PC-3 (cell line): ENCODE measurements around the gene ESPNL. TPM values are rescaled to one million over a fixed set of nuclear protein-coding genes. Genes with fewer than 3 reads are reported as not detected.
"Not testable (repeated sequence)": the region's sequence is repeated elsewhere in the genome, so short reads cannot be mapped to it uniquely, and the experiment has no call there.

Source experiments
- ATAC-seq: fragments of 200-7000 bp; cut with Tn5 transposase; 2 replicates; pipeline ENCODE4 v1.9.1; 2020; ENCODE audit warnings: mild to moderate bottlenecking, moderate library complexity
- BruUV-seq: library from RNA; stranded (reverse); fragments of 400-500 nt; replicated peaks from 2 replicates; lab custom pipeline; 2021; lab: Mats Ljungman, UMichigan
- CTCF ChIA-PET: fragments of 300-600 bp; sonication (Branson Sonifier 250); formaldehyde crosslinking; loops from one replicate; lab custom pipeline; 2022; ENCODE audit warnings: antibody characterized with exemption; lab: Charles Lee
- POLR2A ChIA-PET: fragments of 300-600 bp; sonication (Branson Sonifier 250); formaldehyde crosslinking; loops from one replicate; lab custom pipeline; 2022; ENCODE audit warnings: antibody characterized with exemption; ENCODE audit not compliant: unreplicated experiment; lab: Charles Lee
- DNase-seq: peaks from one replicate; pipeline ENCODE4 v3.0.0-alpha.2; 2015
- H2AFZ ChIP-seq: fragments of 300-600 bp; sonication (generic); 2 replicates; pipeline ENCODE4 v1.6.0; 2016; ENCODE audit warnings: antibody characterized with exemption, low read length
- H3F3A ChIP-seq: fragments of 300-600 bp; sonication (generic); one replicate; pipeline ENCODE4 v1.6.0; 2017; ENCODE audit warnings: antibody characterized with exemption, low read length, control low read depth, mild to moderate bottlenecking; ENCODE audit not compliant: unreplicated experiment
- H3K27ac ChIP-seq: fragments of 300-600 bp; sonication (generic); 2 replicates; pipeline ENCODE4 v1.5.1; 2016; ENCODE audit warnings: mild to moderate bottlenecking, low read length
- H3K27me3 ChIP-seq: fragments of 300-600 bp; sonication (generic); 2 replicates; pipeline ENCODE4 v1.6.1; 2016; ENCODE audit warnings: low read length, mixed read lengths
- H3K36me3 ChIP-seq: fragments of 300-600 bp; sonication (generic); 2 replicates; pipeline ENCODE4 v1.6.1; 2016; ENCODE audit warnings: low read depth, mixed run types, low read length, mixed read lengths
- H3K4me1 ChIP-seq: fragments of 300-600 bp; sonication (generic); 2 replicates; pipeline ENCODE4 v1.5.1; 2016; ENCODE audit warnings: low read length; ENCODE audit not compliant: insufficient read depth
- H3K4me2 ChIP-seq: fragments of 300-600 bp; sonication (generic); 2 replicates; pipeline ENCODE4 v1.6.0; 2016; ENCODE audit warnings: low read length
- H3K4me3 ChIP-seq: fragments of 300-600 bp; sonication (generic); 2 replicates; pipeline ENCODE4 v1.5.1; 2016; ENCODE audit warnings: mild to moderate bottlenecking, low read length, mixed read lengths
- H3K79me2 ChIP-seq: fragments of 300-600 bp; sonication (generic); 2 replicates; pipeline ENCODE4 v1.6.1; 2017; ENCODE audit warnings: low read length, mixed read lengths
- H3K9ac ChIP-seq: fragments of 300-600 bp; sonication (generic); 2 replicates; pipeline ENCODE4 v1.6.0; 2016; ENCODE audit warnings: mild to moderate bottlenecking, low read length
- H3K9me2 ChIP-seq: fragments of 300-600 bp; sonication (generic); replicated peaks from 2 replicates; pipeline ENCODE4 v1.6.1; 2016; ENCODE audit warnings: mixed run types, low read length, mixed read lengths
- H3K9me3 ChIP-seq: fragments of 300-600 bp; sonication (generic); 2 replicates; pipeline ENCODE4 v1.6.1; 2016; ENCODE audit warnings: low read length, mixed read lengths
- H4K20me1 ChIP-seq: fragments of 300-600 bp; sonication (generic); 2 replicates; pipeline ENCODE4 v1.6.1; 2016; ENCODE audit warnings: low read length, mixed read lengths
- CTCF ChIP-seq: fragments of 300-600 bp; sonication (generic); conservative IDR thresholded peaks from 2 replicates; pipeline ENCODE4 v1.5.1; 2017; ENCODE audit warnings: antibody characterized with exemption, low read depth, mild to moderate bottlenecking, low read length
- EZH2 ChIP-seq: fragments of 300-600 bp; sonication (generic); IDR thresholded peaks from one replicate; pipeline ENCODE4 v1.6.1; 2017; ENCODE audit warnings: antibody characterized with exemption, mild to moderate bottlenecking, low read length; ENCODE audit not compliant: unreplicated experiment
- EZH2phosphoT487 ChIP-seq: fragments of 300-600 bp; sonication (generic); IDR thresholded peaks from 2 replicates; pipeline ENCODE4 v1.6.1; 2018; ENCODE audit warnings: mild to moderate bottlenecking, antibody characterized with exemption, low read length, borderline replicate concordance
- intact Hi-C: fragments of 100-400 bp; cut with micrococcal nuclease; formaldehyde crosslinking; loops from 2 replicates; pipeline ENCODE4 v1.9.0; 2023
- total RNA-seq: library from RNA; depleted of rRNA; stranded (reverse); fragments of >200 nt; gene quantifications from 2 replicates; pipeline ENCODE4 v1.2.3, GENCODE V29; 2014

Gene ESPNL
- total RNA-seq, 1 experiment from 2014 or later, result not detected

- ChIA-PET CTCF (no interaction called here), POLR2A (no interaction called here)
- H2AFZ ChIP-seq, result no peak overlapping the region
- H3K9me2 ChIP-seq, result no peaks in the 10 kb centered on the region
- no peak overlapping the region for H3K4me2 ChIP-seq
- H3K9me3 ChIP-seq, result no peaks in the 10 kb centered on the region
- intact Hi-C loops, result no loop called here
- ATAC-seq (no peak), DNase-seq (no peak)
- TF ChIP-seq EZH2phosphoT487, result no peak
- no peak for TF ChIP-seq CTCF
- no peak for TF ChIP-seq EZH2
- 0 out of 2 replicates have a peak, but pooled peaks cover 4% of the 10 kb centered on the region for H3K79me2 ChIP-seq
- no peaks in the 10 kb centered on the region for H3K36me3 ChIP-seq
- no peak overlapping the region for H3K27ac ChIP-seq
- no peak overlapping the region for H3K4me3 ChIP-seq
- H3K9ac ChIP-seq, result no peak overlapping the region
- no peaks in the 10 kb centered on the region for H3K27me3 ChIP-seq
- H3F3A ChIP-seq, result no peaks in the 10 kb centered on the region
- BruUV-seq, result no TSS peak
- H3K4me1 ChIP-seq, result peaks cover 7% of the 10 kb centered on the region; the same call in 1 of the 2 replicates
- H4K20me1 ChIP-seq, result no peaks in the 10 kb centered on the region
These were observed 44.3 kb upstream of the ESPNL start for GRCh38 chr2:238055841-238056240.

- peaks cover 18% of the 10 kb centered on the region; the same call in 1 of the 2 replicates for H3K4me1 ChIP-seq
- H3K9me3 ChIP-seq, ATAC-seq, H3F3A ChIP-seq, H3K4me3 ChIP-seq, H3K27ac ChIP-seq, BruUV-seq, H3K9ac ChIP-seq, CTCF ChIA-PET, H4K20me1 ChIP-seq, H3K27me3 ChIP-seq, H2AFZ ChIP-seq, POLR2A ChIA-PET, H3K36me3 ChIP-seq, H3K4me2 ChIP-seq, intact Hi-C loops, H3K9me2 ChIP-seq, DNase-seq: not testable (repeated sequence)
- peaks cover 24% of the 10 kb centered on the region for H3K79me2 ChIP-seq
These were observed 42.2 kb upstream of the ESPNL start for GRCh38 chr2:238057696-238058575.

GRCh38 chr2:238059505-238059904 is 40.6 kb upstream of the ESPNL start:
- Histone ChIP-seq H3K27ac (no peak overlapping the region), H3K4me2 (peak overlapping the region; percentile 86), H4K20me1 (no peaks in the 10 kb centered on the region), H3K36me3 (0 out of 2 replicates have a peak, but pooled peaks cover 4% of the 10 kb centered on the region), H3K9ac (no peak overlapping the region), H3K27me3 (no peaks in the 10 kb centered on the region), H2AFZ (no peak overlapping the region), H3K4me3 (peak overlapping the region; percentile 93; the same call in 1 of the 2 replicates), H3K79me2 (peaks cover 25% of the 10 kb centered on the region), H3K4me1 (peaks cover 18% of the 10 kb centered on the region; the same call in 1 of the 2 replicates), H3K9me3 (no peaks in the 10 kb centered on the region), H3K9me2 (no peaks in the 10 kb centered on the region), H3F3A (no peaks in the 10 kb centered on the region)
- TSS peak; percentile 87 for BruUV-seq
- ChIA-PET CTCF (no interaction called here), POLR2A (no interaction called here)
- DNase-seq (no peak), ATAC-seq (no peak)
- TF ChIP-seq EZH2, result no peak
- TF ChIP-seq CTCF, result no peak
- TF ChIP-seq EZH2phosphoT487, result no peak
- intact Hi-C loops, result no loop called here
